ENCODE results near the gene KMT2C. TPM values are rescaled to one million over a fixed set of nuclear protein-coding genes. Genes with fewer than 3 reads are reported as not detected.
A peak's percentile ranks its signal among the peaks of the same experiment; 100 is the strongest.
"Not testable (repeated sequence)": the region's sequence is repeated elsewhere in the genome, so short reads cannot be mapped to it uniquely, and the experiment has no call there.

The KMT2C gene
- total RNA-seq, 1 donor from 2014 or later: 18.0 TPM

- TF ChIP-seq CTCF (conservative IDR thresholded peaks at IDR 0.05; ENCODE audit: low read depth, low read length): peak; percentile 72
- not testable (repeated sequence) for DNase-seq (ENCODE audit: low read depth); H3K4me3 ChIP-seq (ENCODE audit: low read depth, low read length)
Measured at GRCh38 chr7:152394214-152394613, 41.6 kb downstream of the KMT2C start.

GRCh38 chr7:152392254-152392653, 43.5 kb downstream of the KMT2C start:
- no peak for DNase-seq (ENCODE audit: low read depth)
- no peak for TF ChIP-seq CTCF (conservative IDR thresholded peaks at IDR 0.05; ENCODE audit: low read depth, low read length)
- H3K4me3 ChIP-seq (ENCODE audit: low read depth, low read length): no peak overlapping the region

GRCh38 chr7:152386136-152386764, 49.6 kb downstream of the KMT2C start:
- not testable (repeated sequence) for H3K4me3 ChIP-seq (ENCODE audit: low read depth, low read length); DNase-seq (ENCODE audit: low read depth)

- DNase-seq (ENCODE audit: low read depth); H3K4me3 ChIP-seq (ENCODE audit: low read depth, low read length): not testable (repeated sequence)
Measured at GRCh38 chr7:152384235-152385200, 51.3 kb downstream of the KMT2C start.

GRCh38 chr7:152383341-152384234, 52.2 kb downstream of the KMT2C start:
- TF ChIP-seq CTCF (conservative IDR thresholded peaks at IDR 0.05; ENCODE audit: low read depth, low read length): peak; percentile 12
- peak; percentile 79 for DNase-seq (ENCODE audit: low read depth)
- no peak overlapping the region for H3K4me3 ChIP-seq (ENCODE audit: low read depth, low read length)

- TF ChIP-seq CTCF (conservative IDR thresholded peaks at IDR 0.05; ENCODE audit: low read depth, low read length): no peak
- no peak for DNase-seq (ENCODE audit: low read depth)
Measured at GRCh38 chr7:152382244-152382643, 53.6 kb downstream of the KMT2C start.

GRCh38 chr7:152380931-152381578, 54.7 kb downstream of the KMT2C start:
- DNase-seq (ENCODE audit: low read depth); H3K4me3 ChIP-seq (ENCODE audit: low read depth, low read length): not testable (repeated sequence)

More at GRCh38 chr7:152382244-152382643, 53.6 kb downstream of the KMT2C start:
- no peak overlapping the region for H3K4me3 ChIP-seq (ENCODE audit: low read depth, low read length)

- DNase-seq (ENCODE audit: low read depth); H3K4me3 ChIP-seq (ENCODE audit: low read depth, low read length): not testable (repeated sequence)
Measured at GRCh38 chr7:152378497-152378896, 57.3 kb downstream of the KMT2C start.

- not testable (repeated sequence) for DNase-seq (ENCODE audit: low read depth); H3K4me3 ChIP-seq (ENCODE audit: low read depth, low read length)
Measured at GRCh38 chr7:152376716-152377484, 58.9 kb downstream of the KMT2C start.
